Heart left ventricle (tissue), 16 donors: Measurements from ENCODE around the gene KCNK7. TPM values are rescaled to one million over a fixed set of nuclear protein-coding genes. Genes with fewer than 3 reads are reported as not detected.
A peak's percentile ranks its signal among the peaks of the same experiment; 100 is the strongest.

ENCODE experiments used
- ATAC-seq, 4 donors: fragments of 200-7000 bp; cut with Tn5 transposase; one replicate each; pipeline ENCODE4 v1.9.1; 2020 to 2022; ENCODE audit warnings: moderate library complexity in 4 of 4, mild to moderate bottlenecking in 3 of 4, moderate number of reproducible peaks in 1 of 4
- DNase-seq, 5 donors: peaks; one replicate each; pipeline ENCODE4 v3.0.0-alpha.2; 2020
- H3K27ac ChIP-seq, 12 donors: fragments of 200-600 bp; sonication (generic) in 4 of 12; one replicate each; pipeline versions ENCODE4 v1.5.0 to v1.8.0; 2016 to 2022; ENCODE audit warnings: mild to moderate bottlenecking in 2 of 12
- H3K27me3 ChIP-seq, 9 donors: fragments of 200-600 bp; sonication (generic) in 2 of 9; one replicate each; pipeline versions ENCODE4 v1.5.1 to v1.8.0; 2016 to 2022; ENCODE audit warnings: mild to moderate bottlenecking in 3 of 9
- H3K36me3 ChIP-seq, 9 donors: fragments of 200-600 bp; sonication (generic) in 2 of 9; one replicate each; pipeline versions ENCODE4 v1.5.0 to v1.8.0; 2018 to 2022; ENCODE audit warnings: mild to moderate bottlenecking in 2 of 9
- H3K4me1 ChIP-seq, 12 donors: fragments of 200-600 bp; sonication (generic) in 4 of 12; one replicate each; pipeline versions ENCODE4 v1.5.0 to v1.8.0; 2016 to 2022; ENCODE audit warnings: mild to moderate bottlenecking in 3 of 12
- H3K4me3 ChIP-seq, 12 donors: fragments of 200-600 bp; sonication (generic) in 4 of 12; one replicate each; pipeline versions ENCODE4 v1.5.0 to v1.8.0; 2017 to 2022; ENCODE audit warnings: mild to moderate bottlenecking in 9 of 12, moderate library complexity in 4 of 12
- H3K9me3 ChIP-seq, 12 donors: fragments of 200-600 bp; sonication (generic) in 4 of 12; one replicate each; pipeline versions ENCODE4 v1.5.0 to v1.8.0; 2016 to 2022; ENCODE audit warnings: mild to moderate bottlenecking in 1 of 12
- CTCF ChIP-seq, 12 donors: fragments of 200-600 bp; sonication (generic) in 4 of 12; IDR thresholded peaks; one replicate each; pipeline versions ENCODE4 v1.5.0 to v1.8.0; 2018 to 2022; ENCODE audit warnings: antibody characterized with exemption in 12 of 12, mild to moderate bottlenecking in 5 of 12
- POLR2A ChIP-seq, 2 donors: fragments of 450-650 bp; IDR thresholded peaks; one replicate each; pipeline ENCODE4 v1.6.1; 2017; ENCODE audit warnings: antibody characterized with exemption in 2 of 2, mild to moderate bottlenecking in 2 of 2, moderate library complexity in 2 of 2
- WGBS, 4 donors: extraction: QIAGEN DNeasy Blood & Tissue Kit in 2 of 4; methylation state at CpG; one replicate each; pipeline versions ENCODE4 v1.1.5 to v1.1.7; 2013 to 2018; 5-methylcytosine and 5-hydroxymethylcytosine counted together
- intact Hi-C, 10 donors: fragments of 100-400 bp; cut with DNase I; formaldehyde crosslinking; loops; one replicate each; pipeline versions ENCODE4 v1.11.1 to v1.14.2; 2022
- polyA plus RNA-seq, 2 donors: library from polyadenylated mRNA; stranded (reverse); fragments of 200-250 nt; gene quantifications; one replicate each; pipeline ENCODE4 v1.2.3, GENCODE V29; 2013
- total RNA-seq, 9 donors: library from RNA; depleted of rRNA in 2 of 9; stranded (reverse); fragments of >200 nt in 2 of 9; fragmentation: NEBNext Ultra II Directional in 3 of 9; extraction: Animal tissue kit (Norgen Biotek cat#: 25700) in 3 of 9; gene quantifications; one replicate each; pipeline versions ENCODE4 v1.1.0 to v1.2.4, GENCODE V29; 2016 to 2023
- donor health status: ischemic (EF 13 %, LVEDD 7.1; RV severe dilation, severe dysfunction).
- donor health status: healthy with polysubstance abuse.
- donor health status: DM: no; HTN: yes; CAD: no.
- donor health status: DM: no; HTN: no; CAD: no.
- donor health status: ischemic (EF 25% LVEDD 6.9; RV normal size, moderate dysfunction).
- donor health status: ischemic (EF 25% LVEDD 5.7; RV mildly dilated, moderate dysfunction).
- donor health status: healthy.
- donor health status: DM: yes; HTN: yes; CAD: no.
- donor health status: ischemic (EF 35%, LVEDD 5.7; RV mildly dilated, moderate dysfunction).
- donor health status: nonischemic (EF 11% LVEDD 7.7; RV severe dilation, severe dysfunction).
- donor health status: DM: yes; HTN: yes; CAD: no.
- donor health status: PGD.
- donor health status: ischemic (EF 29% LVEDD 5.4; RV normal size, mild dysfunction).
- donor health status: nonischemic (EF 23%, LVEDD 6.1; RV moderate dilation, normal function).

The KCNK7 gene
- total and polyA plus RNA-seq, 11 donors = 0.18 to 1.6 (median 0.42) TPM; not detected in 2

DNA sequence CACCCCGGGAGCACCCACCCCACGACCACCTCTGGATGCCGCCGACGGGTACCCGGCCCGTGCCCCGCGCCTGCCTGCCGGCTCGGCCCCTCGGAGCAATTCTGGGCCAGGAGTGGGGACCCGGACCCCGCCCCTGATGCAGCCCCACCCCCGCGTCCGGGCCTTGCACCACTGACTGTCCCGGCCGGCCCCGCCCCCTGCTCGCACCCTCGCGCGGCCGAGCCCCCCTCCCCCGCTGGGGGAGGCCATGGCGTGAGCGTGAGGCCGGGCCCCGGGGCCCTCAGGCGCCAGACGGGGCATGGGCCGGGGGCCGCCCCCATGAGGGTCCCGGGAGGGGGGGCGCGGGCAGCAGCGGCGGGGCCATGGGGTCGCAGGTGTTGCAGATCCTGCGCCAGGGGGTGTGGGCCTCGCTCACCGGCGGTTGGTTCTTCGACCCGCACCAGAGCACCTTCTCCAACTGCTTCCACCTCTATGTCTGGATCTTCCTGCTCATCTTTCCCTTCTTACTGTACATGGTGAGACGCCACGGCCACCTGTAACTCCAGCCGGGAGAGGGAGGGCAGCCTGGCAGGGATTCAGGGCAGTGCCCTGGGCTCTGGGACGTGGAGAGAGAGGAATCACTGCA lies 20.5 kb upstream of the KCNK7 start:
- Histone ChIP-seq H3K4me3 (peak overlapping the region; percentile 80 to 100 (median 96)), H3K36me3 (peaks cover 0 to 57% (median 43%) of the 10 kb centered on the region in 9 donors), H3K27me3 (no peaks in the 10 kb centered on the region), H3K4me1 (peaks cover 5 to 50% (median 31%) of the 10 kb centered on the region in 12 donors), H3K27ac (peak overlapping the region in 11 of 12 donors; percentile 88 to 99 (median 96)), H3K9me3 (no peaks in the 10 kb centered on the region)
- ATAC-seq (peak in 2 of 4 donors; percentile 0 to 2), DNase-seq (peak in 1 of 5 donors; percentile 70)
- intact Hi-C loops = loop anchor here in 5 of 10 donors (2.0 to 10.0 kb wide), 8 partner anchors 19 to 241 kb away; partner anchors contain the start of genes CFL1 (in 1 of the 5), KAT5 (in 1 of the 5) and RELA (in 1 of the 5)
- TF ChIP-seq CTCF (IDR thresholded peaks at IDR 0.05) = no peak
- no peak for TF ChIP-seq POLR2A (IDR thresholded peaks at IDR 0.05)
- WGBS, 4 donors = 0 to 2% (median 1%) methylated on average over 10 to 50 of the region's 50 CpGs

GRCh38 chr11:65615229-65615949 lies 19.8 kb upstream of the KCNK7 start, which contains the start of gene PCNX3:
TSS of gene PCNX3 (plus strand) at chr11:65615776. CDS start at chr11:65616312, 536 bp downstream.
- peak; percentile 100 for DNase-seq
- H3K4me3 ChIP-seq = peak within 1 kb of the TSS; percentile 89 to 100 (median 96)
- H3K27ac ChIP-seq = peak within 1 kb of the TSS; percentile 95 to 99 (median 97)
- peaks cover 5 to 57% (median 34%) of the 10 kb centered on the region in 12 donors for H3K4me1 ChIP-seq
- H3K9me3 ChIP-seq = no peaks in the 10 kb centered on the region
- 0% methylated on average over 43 to 55 of the region's 55 CpGs for WGBS, 4 donors
- peak; percentile 86 to 90 (median 88) for ATAC-seq
- peaks cover 0 to 54% (median 40%) of the 10 kb centered on the region in 9 donors for H3K36me3 ChIP-seq
- intact Hi-C loops = loop anchor here in 5 of 10 donors (2.0 to 10.0 kb wide), 7 partner anchors 37 to 242 kb away; partner anchors contain the start of genes CFL1 (in 1 of the 5), KAT5 (in 1 of the 5) and RELA (in 1 of the 5)
- H3K27me3 ChIP-seq = no peaks in the 10 kb centered on the region
- no peak for TF ChIP-seq CTCF (IDR thresholded peaks at IDR 0.05)
- peak in 1 of 2 donors; percentile 68 for TF ChIP-seq POLR2A (IDR thresholded peaks at IDR 0.05)

DNA sequence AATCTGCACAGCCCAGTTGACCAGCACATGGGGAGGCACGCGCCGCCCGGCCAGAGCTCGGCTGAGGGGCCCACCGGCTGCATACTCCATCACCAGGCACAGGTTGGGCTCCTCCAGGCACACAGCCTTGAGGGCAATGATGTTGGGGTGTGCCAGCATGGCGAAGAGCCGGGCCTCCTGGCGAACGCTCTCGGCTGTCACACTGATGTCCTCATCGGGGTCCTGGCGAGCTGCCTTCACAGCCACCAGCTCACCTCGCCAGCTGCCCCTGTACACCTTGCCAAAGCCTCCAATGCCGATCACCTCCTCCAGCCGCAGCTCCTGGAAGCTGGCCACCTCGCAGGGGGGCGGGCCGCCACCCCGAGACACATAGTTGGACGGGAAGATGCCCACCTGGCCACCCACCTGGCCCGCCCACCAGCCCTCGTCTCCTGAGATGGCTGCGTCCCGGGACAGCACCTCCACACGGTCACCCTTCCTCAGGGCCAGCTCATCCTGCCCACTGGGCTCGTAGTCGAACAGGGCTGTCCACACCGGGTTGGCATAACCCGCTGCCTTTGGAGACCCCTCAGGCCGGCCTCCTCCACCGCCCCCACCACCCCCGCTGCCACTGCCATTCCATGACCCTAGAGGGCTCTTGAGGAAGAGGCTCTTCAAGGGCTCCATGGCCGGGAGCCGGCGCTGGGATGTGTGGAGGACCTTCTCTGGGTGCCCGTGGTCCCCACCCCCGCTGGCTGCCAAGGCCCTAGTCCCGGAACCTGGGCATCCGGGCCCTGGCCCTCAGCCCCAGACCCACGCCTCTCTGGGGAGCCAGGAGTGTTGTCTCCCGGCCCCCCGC lies 17.7 kb upstream of the KCNK7 start:
- TF ChIP-seq CTCF (IDR thresholded peaks at IDR 0.05) (no peak), POLR2A (IDR thresholded peaks at IDR 0.05) (no peak)
- intact Hi-C loops = loop anchor here in 6 of 10 donors (2.0 to 10.0 kb wide), 5 partner anchors 36 to 161 kb away; partner anchors contain the start of genes EHBP1L1 (in 3 of the 6), FAM89B (in 2 of the 6), KAT5 (in 1 of the 6) and ZNRD2 (in 1 of the 6)
- Histone ChIP-seq H3K27me3 (no peaks in the 10 kb centered on the region), H3K36me3 (peaks cover 0 to 53% (median 34%) of the 10 kb centered on the region in 9 donors), H3K4me1 (peaks cover 5 to 77% (median 50%) of the 10 kb centered on the region in 12 donors), H3K27ac (peak overlapping the region; percentile 93 to 99 (median 97)), H3K4me3 (peak overlapping the region; percentile 64 to 100 (median 96)), H3K9me3 (no peaks in the 10 kb centered on the region)
- 13 to 27% (median 18%) methylated on average over 13 to 43 of the region's 43 CpGs for WGBS, 4 donors
- peak in 2 of 5 donors; percentile 53 to 69 for DNase-seq
- ATAC-seq = no peak
